GM12878 (cell line): ENCODE data around the gene TMPRSS2. TPM values are rescaled to one million over a fixed set of nuclear protein-coding genes. Genes with fewer than 3 reads are reported as not detected.
A peak's percentile ranks its signal among the peaks of the same experiment; 100 is the strongest.

ENCODE experiments used
- ATAC-seq: fragments of 200-7000 bp; cut with Tn5 transposase; 3 replicates; pipeline ENCODE4 v1.9.1; 2020; ENCODE audit warnings: mild to moderate bottlenecking, moderate library complexity
- BruUV-seq: library from RNA; stranded (reverse); fragments of 400-500 nt; replicated peaks from 2 replicates; lab custom pipeline; 2021; lab: Mats Ljungman, UMichigan
- CTCF ChIA-PET: fragments of 300-600 bp; sonication (Branson Sonifier 250); formaldehyde crosslinking; extraction: SDS; loops from one replicate; lab custom pipeline; 2021; ENCODE audit warnings: inconsistent platforms; lab: Yijun Ruan, JAX
- POLR2A ChIA-PET: fragments of 350-600 bp; formaldehyde crosslinking; extraction: SDS; loops from one replicate; lab custom pipeline; 2021; ENCODE audit warnings: inconsistent platforms; lab: Charles Lee
- RAD21 ChIA-PET: fragments of 300-600 bp; sonication (Branson Sonifier 250); formaldehyde crosslinking; loops from one replicate; lab custom pipeline; 2023; ENCODE audit warnings: antibody characterized with exemption; ENCODE audit not compliant: unreplicated experiment; lab: Charles Lee
- SMC1A ChIA-PET: fragments of 300-600 bp; sonication (Branson Sonifier 250); formaldehyde crosslinking; loops from one replicate; lab custom pipeline; 2023; ENCODE audit not compliant: unreplicated experiment, uncharacterized antibody; lab: Charles Lee
- DNase-seq: peaks from one replicate; pipeline ENCODE4 v3.0.0-alpha.2; 2011; ENCODE audit warnings: low read depth, low spot score
- FAIRE-seq: peaks from 3 replicates; lab custom pipeline; 2011; peaks lifted over from hg19 to GRCh38; lab: Jason Lieb, UNC
- H2AFZ ChIP-seq: 2 replicates; pipeline ENCODE4 v1.6.0; 2011; ENCODE audit warnings: low read depth, low read length, control low read depth; ENCODE audit not compliant: control insufficient read depth
- H3K27ac ChIP-seq: 2 replicates; pipeline ENCODE4 v1.5.1; 2011; ENCODE audit warnings: control low read depth; ENCODE audit not compliant: control insufficient read depth, insufficient read depth
- H3K27me3 ChIP-seq, 2 experiments: replicated peaks in 1 of 2; 2 replicates each; pipeline versions ENCODE4 v1.6.0 to v1.6.1; 2011; ENCODE audit warnings: low read length in 1 of 2; ENCODE audit not compliant: control insufficient read depth in 2 of 2, insufficient read depth in 2 of 2
- H3K36me3 ChIP-seq, 2 experiments: 2 replicates each; pipeline ENCODE4 v1.5.1; 2011; ENCODE audit warnings: low read length in 1 of 2; ENCODE audit not compliant: control insufficient read depth in 2 of 2, insufficient read depth in 2 of 2
- H3K4me1 ChIP-seq: 2 replicates; pipeline ENCODE4 v1.6.1; 2011; ENCODE audit warnings: mild to moderate bottlenecking, low read length, moderate library complexity, mixed read lengths; ENCODE audit not compliant: control insufficient read depth, insufficient read depth
- H3K4me2 ChIP-seq: 2 replicates; pipeline ENCODE4 v1.6.0; 2011; ENCODE audit warnings: control low read depth; ENCODE audit not compliant: control insufficient read depth, insufficient read depth
- H3K4me3 ChIP-seq: fragments of 200-600 bp; sonication (generic); 2 replicates; pipeline ENCODE4 v1.5.1; 2016
- H3K79me2 ChIP-seq: 2 replicates; pipeline ENCODE4 v1.6.0; 2011; ENCODE audit warnings: low read length; ENCODE audit not compliant: control insufficient read depth, insufficient read depth
- H3K9ac ChIP-seq: 2 replicates; pipeline ENCODE4 v1.8.0; 2011; ENCODE audit warnings: low read length, control low read depth, mixed read lengths; ENCODE audit not compliant: control insufficient read depth, insufficient read depth
- H3K9me3 ChIP-seq: replicated peaks from 3 replicates; pipeline ENCODE4 v1.5.1; 2011; ENCODE audit warnings: mild to moderate bottlenecking, low read length; ENCODE audit not compliant: control insufficient read depth, insufficient read depth
- H4K20me1 ChIP-seq: 2 replicates; pipeline ENCODE4 v1.6.0; 2011; ENCODE audit not compliant: control insufficient read depth, insufficient read depth
- BACH1 ChIP-seq: fragments of 450-650 bp; IDR thresholded peaks from 2 replicates; pipeline ENCODE4 v1.6.1; 2017; ENCODE audit warnings: mild to moderate bottlenecking, borderline replicate concordance
- HDAC6 ChIP-seq: fragments of 200-600 bp; sonication (generic); IDR thresholded peaks from one replicate; pipeline ENCODE4 v1.8.0; 2017; ENCODE audit warnings: antibody characterized with exemption; ENCODE audit not compliant: unreplicated experiment
- POLR2A ChIP-seq: IDR thresholded peaks from 2 replicates; pipeline ENCODE4 v1.6.1; 2011; ENCODE audit warnings: low read depth, mild to moderate bottlenecking, low read length
- POLR2AphosphoS5 ChIP-seq: IDR thresholded peaks from 2 replicates; pipeline ENCODE4 v1.6.1; 2011; ENCODE audit warnings: mild to moderate bottlenecking, low read length, inconsistent platforms
- RBBP5 ChIP-seq: fragments of 200-600 bp; sonication (generic); conservative IDR thresholded peaks from 2 replicates; pipeline ENCODE4 v1.6.1; 2016
- ZSCAN29 ChIP-seq: fragments of 450-650 bp; IDR thresholded peaks from 2 replicates; pipeline ENCODE4 v1.6.1; 2017; ENCODE audit warnings: mild to moderate bottlenecking, moderate library complexity
- WGBS: methylation state at CpG from one replicate; pipeline ENCODE4 v1.1.6; 2016; ENCODE audit warnings: low lambda C conversion rate; ENCODE audit not compliant: insufficient replicate concordance, insufficient coverage; ENCODE audit errors: missing lambda C conversion rate; 5-methylcytosine and 5-hydroxymethylcytosine counted together
- in situ Hi-C: fragments of 300-500 bp; cut with MboI; formaldehyde crosslinking; loops from 9 replicates; pipeline ENCODE4 v1.14.3; 2018; ENCODE audit warnings: mixed read lengths
- intact Hi-C: fragments of 100-400 bp; cut with micrococcal nuclease; formaldehyde crosslinking; loops from one replicate; pipeline ENCODE4 v1.14.2; 2022; ENCODE audit not compliant: unreplicated experiment
- polyA plus RNA-seq, 11 experiments: library from polyadenylated mRNA; depleted of rRNA in 4 of 11; unstranded in 6 of 11; stranded (reverse) in 5 of 11; fragments of >200 nt; fragmentation: Nextera tagmentation in 4 of 11; fragmentation: Illumina TruSeq in 1 of 11; extraction: Ambion mirVana in 4 of 11; extraction: Trizol in 1 of 11; gene quantifications; 1 replicate in 1 of 11; 2 replicates in 10 of 11; pipeline versions ENCODE4 v1.2.1 to v1.2.3, GENCODE V29; 2011 to 2016; ENCODE audit warnings: inconsistent platforms in 2 of 11, missing spikeins in 2 of 11, low read depth in 1 of 11
- total RNA-seq, 4 experiments: library from RNA; depleted of rRNA in 3 of 4; stranded (reverse); fragments of >200 nt in 3 of 4; fragmentation: Illumina TruSeq in 1 of 4; extraction: Trizol in 1 of 4; gene quantifications; 2 replicates each; pipeline versions ENCODE4 v1.2.1 to v1.2.3, GENCODE V29; 2013 to 2021

TMPRSS2 gene
- total and polyA plus RNA-seq, 10 of the 15 experiments (the other 5 are each of a cell fraction or from before 2014, with no cell fraction given): 0.19 to 0.26 TPM; not detected in 8

- BruUV-seq: no TSS peak
- Histone ChIP-seq H3K9ac (no peak overlapping the region), H4K20me1 (peaks cover 4% of the 10 kb centered on the region), H3K4me1 (no peaks in the 10 kb centered on the region), H3K4me3 (no peak overlapping the region), H3K4me2 (no peak overlapping the region), H2AFZ (no peak overlapping the region), H3K9me3 (no peaks in the 10 kb centered on the region), H3K27me3 (no peaks in the 10 kb centered on the region), H3K36me3 (peaks cover 28 to 81% of the 10 kb centered on the region in 2 experiments), H3K79me2 (no peaks in the 10 kb centered on the region; the same call in none of the 2 replicates), H3K27ac (no peak overlapping the region)
- SMC1A ChIA-PET: interaction anchor here (0.7 kb wide), 2 partner anchors 14 to 34 kb away, joined by 3 read pairs; no protein-coding TSS in a partner anchor
- FAIRE-seq (no peak), DNase-seq (no peak), ATAC-seq (no peak)
- RAD21 ChIA-PET: interaction anchor here (0.6 kb wide), 1 partner anchor 10 kb away, joined by 3 read pairs; no protein-coding TSS in a partner anchor
- intact Hi-C loops: no loop called here
- 85% methylated on average over 13 of the region's 13 CpGs for WGBS
- TF ChIP-seq POLR2AphosphoS5: peak; percentile 33
- TF ChIP-seq BACH1: no peak
- no peak for TF ChIP-seq RBBP5
- TF ChIP-seq POLR2A: peak; percentile 57
- CTCF ChIA-PET: interaction anchor here (1.0 to 2.3 kb wide), 3 partner anchors 33 to 76 kb away, joined by 3 to 12 read pairs (median 5); no protein-coding TSS in a partner anchor
- POLR2A ChIA-PET: no interaction called here
- in situ Hi-C loops: no loop called here
Measured at GRCh38 chr21:41444703-41445464, 63.1 kb downstream of the TMPRSS2 start.

- TF ChIP-seq POLR2AphosphoS5: peak; percentile 73
- TF ChIP-seq ZSCAN29: no peak
- TF ChIP-seq HDAC6: peak; percentile 1
- TF ChIP-seq POLR2A: peak; percentile 54; the same call in 1 of the 2 replicates
- TF ChIP-seq, all 136 proteins: peak for 3
- Histone ChIP-seq H2AFZ (no peak overlapping the region), H3K27ac (no peak overlapping the region), H3K9me3 (no peaks in the 10 kb centered on the region), H3K36me3 (peaks cover 30 to 86% of the 10 kb centered on the region in 2 experiments), H3K9ac (no peak overlapping the region), H3K4me2 (no peak overlapping the region), H3K4me3 (no peak overlapping the region), H3K79me2 (peaks cover 1% of the 10 kb centered on the region), H3K27me3 (no peaks in the 10 kb centered on the region), H4K20me1 (peaks cover 11% of the 10 kb centered on the region), H3K4me1 (no peaks in the 10 kb centered on the region)
- in situ Hi-C loops: no loop called here
- ATAC-seq (no peak), FAIRE-seq (no peak), DNase-seq (no peak)
- ChIA-PET SMC1A (interaction anchor here (1.3 to 2.3 kb wide), 2 partner anchors 12 to 160 kb away, joined by 3 to 7 read pairs; no protein-coding TSS in a partner anchor), CTCF (interaction anchor here (2.3 kb wide), 1 partner anchor 32 kb away, joined by 12 read pairs; no protein-coding TSS in a partner anchor), RAD21 (no interaction called here), POLR2A (interaction anchor here (0.6 to 0.7 kb wide), 3 partner anchors 38 to 331 kb away, joined by 3 to 5 read pairs (median 5); no protein-coding TSS in a partner anchor)
- 94% methylated on average over 7 of the region's 7 CpGs for WGBS
- no TSS peak for BruUV-seq
- intact Hi-C loops: no loop called here
Measured at GRCh38 chr21:41443562-41443961, 64.4 kb downstream of the TMPRSS2 start.
